ENCODE data around the gene TOR1B.

The TOR1B gene

GRCh38 chr9:129826759-129827158 is 23.8 kb downstream of the TOR1B start:
- Histone ChIP-seq H3K27ac (ENCODE audit: low read length) (no peak overlapping the region), H3K4me3 (ENCODE audit: low read length) (no peak overlapping the region), H3K9ac (ENCODE audit: low read length) (no peak overlapping the region), H4K20me1 (ENCODE audit: insufficient read depth, low read length) (no peaks in the 10 kb centered on the region), H3K36me3 (replicated peaks; ENCODE audit: low read depth, low read length) (peaks cover 17% of the 10 kb centered on the region), H2AFZ (ENCODE audit: low read depth, low read length) (no peak overlapping the region), H3K79me2 (ENCODE audit: low read length) (peaks cover 20% of the 10 kb centered on the region), H3K27me3 (ENCODE audit: low read depth, low read length) (no peaks in the 10 kb centered on the region), H3K9me3 (ENCODE audit: insufficient read depth, low read length) (no peaks in the 10 kb centered on the region), H3K4me2 (ENCODE audit: low read length) (no peak overlapping the region), H3K4me1 (ENCODE audit: low read length) (no peaks in the 10 kb centered on the region; the same call in 1 of the 2 replicates)
- TF ChIP-seq CTCF (IDR thresholded peaks at IDR 0.05; ENCODE audit: low read depth, low read length) (no peak), EZH2phosphoT487 (IDR thresholded peaks at IDR 0.05; ENCODE audit: low read depth) (no peak)

- no peaks in the 10 kb centered on the region for H3K4me1 ChIP-seq (ENCODE audit: low read length)
- no peak overlapping the region for H3K9ac ChIP-seq (ENCODE audit: low read length)
- H3K27me3 ChIP-seq (ENCODE audit: low read depth, low read length) = no peaks in the 10 kb centered on the region
- peaks cover 7% of the 10 kb centered on the region for H3K79me2 ChIP-seq (ENCODE audit: low read length)
- no peak overlapping the region for H3K27ac ChIP-seq (ENCODE audit: low read length)
- H3K9me3 ChIP-seq (ENCODE audit: insufficient read depth, low read length) = no peaks in the 10 kb centered on the region
- peaks cover 14% of the 10 kb centered on the region for H3K36me3 ChIP-seq (replicated peaks; ENCODE audit: low read depth, low read length)
- TF ChIP-seq CTCF (IDR thresholded peaks at IDR 0.05; ENCODE audit: low read depth, low read length) = no peak
- TF ChIP-seq EZH2phosphoT487 (IDR thresholded peaks at IDR 0.05; ENCODE audit: low read depth) = no peak
- no peaks in the 10 kb centered on the region for H4K20me1 ChIP-seq (ENCODE audit: insufficient read depth, low read length)
- H3K4me3 ChIP-seq (ENCODE audit: low read length) = no peak overlapping the region
- no peak overlapping the region for H2AFZ ChIP-seq (ENCODE audit: low read depth, low read length)
- no peak overlapping the region for H3K4me2 ChIP-seq (ENCODE audit: low read length)
Measured at GRCh38 chr9:129828051-129828450, 25.1 kb downstream of the TOR1B start.

GRCh38 chr9:129828969-129829368 is 26.0 kb downstream of the TOR1B start:
- H2AFZ ChIP-seq (ENCODE audit: low read depth, low read length) = no peak overlapping the region
- peaks cover 8% of the 10 kb centered on the region for H3K79me2 ChIP-seq (ENCODE audit: low read length)
- TF ChIP-seq EZH2phosphoT487 (IDR thresholded peaks at IDR 0.05; ENCODE audit: low read depth) (no peak), CTCF (IDR thresholded peaks at IDR 0.05; ENCODE audit: low read depth, low read length) (no peak)
- no peaks in the 10 kb centered on the region for H3K9me3 ChIP-seq (ENCODE audit: insufficient read depth, low read length)
- no peaks in the 10 kb centered on the region for H4K20me1 ChIP-seq (ENCODE audit: insufficient read depth, low read length)
- H3K4me2 ChIP-seq (ENCODE audit: low read length) = no peak overlapping the region
- peaks cover 18% of the 10 kb centered on the region for H3K36me3 ChIP-seq (replicated peaks; ENCODE audit: low read depth, low read length)
- no peaks in the 10 kb centered on the region for H3K27me3 ChIP-seq (ENCODE audit: low read depth, low read length)
- H3K9ac ChIP-seq (ENCODE audit: low read length) = no peak overlapping the region
- H3K27ac ChIP-seq (ENCODE audit: low read length) = no peak overlapping the region
- no peak overlapping the region for H3K4me3 ChIP-seq (ENCODE audit: low read length)
- peaks cover 4% of the 10 kb centered on the region for H3K4me1 ChIP-seq (ENCODE audit: low read length)

GRCh38 chr9:129832982-129833381 is 30.0 kb downstream of the TOR1B start:
- peaks cover 27% of the 10 kb centered on the region for H3K79me2 ChIP-seq (ENCODE audit: low read length)

More at GRCh38 chr9:129832982-129833381, 30.0 kb downstream of the TOR1B start:
- no peak overlapping the region for H3K4me2 ChIP-seq (ENCODE audit: low read length)
- H3K4me3 ChIP-seq (ENCODE audit: low read length) = no peak overlapping the region
- H3K36me3 ChIP-seq (replicated peaks; ENCODE audit: low read depth, low read length) = peaks cover 18% of the 10 kb centered on the region
- H3K27ac ChIP-seq (ENCODE audit: low read length) = no peak overlapping the region
- peaks cover 14% of the 10 kb centered on the region for H3K4me1 ChIP-seq (ENCODE audit: low read length)
- H3K9me3 ChIP-seq (ENCODE audit: insufficient read depth, low read length) = no peaks in the 10 kb centered on the region
- TF ChIP-seq EZH2phosphoT487 (IDR thresholded peaks at IDR 0.05; ENCODE audit: low read depth) (no peak), CTCF (IDR thresholded peaks at IDR 0.05; ENCODE audit: low read depth, low read length) (no peak)
- no peak overlapping the region for H3K9ac ChIP-seq (ENCODE audit: low read length)
- no peak overlapping the region for H2AFZ ChIP-seq (ENCODE audit: low read depth, low read length)
- no peaks in the 10 kb centered on the region for H4K20me1 ChIP-seq (ENCODE audit: insufficient read depth, low read length)
- no peaks in the 10 kb centered on the region for H3K27me3 ChIP-seq (ENCODE audit: low read depth, low read length)
